Neuronal stem cell (in vitro differentiated cells): ENCODE data around the gene SAMD4A.

Experiments
- DNase-seq: peaks from one replicate; pipeline ENCODE4 v3.0.0-alpha.2; 2013; ENCODE audit warnings: low spot score
- H2AFZ ChIP-seq: one replicate; pipeline ENCODE4 v1.6.1; 2013; ENCODE audit warnings: mild to moderate bottlenecking, low read length, inconsistent platforms
- H2AK5ac ChIP-seq: 2 replicates; pipeline ENCODE4 v1.6.1; 2013; ENCODE audit warnings: low read depth, mild to moderate bottlenecking, inconsistent platforms, low read length, moderate library complexity, mixed read lengths
- H2BK120ac ChIP-seq: 2 replicates; pipeline ENCODE4 v1.6.1; 2013; ENCODE audit warnings: low read depth, mild to moderate bottlenecking, inconsistent platforms, low read length, moderate library complexity, mixed read lengths
- H2BK12ac ChIP-seq: one replicate; pipeline ENCODE4 v1.6.1; 2013; ENCODE audit warnings: low read length, inconsistent platforms
- H2BK15ac ChIP-seq: 2 replicates; pipeline ENCODE4 v1.6.1; 2013; ENCODE audit warnings: mild to moderate bottlenecking, low read length, inconsistent platforms, mixed read lengths
- H2BK5ac ChIP-seq: one replicate; pipeline ENCODE4 v1.6.1; 2013; ENCODE audit warnings: inconsistent platforms, mild to moderate bottlenecking, low read length, moderate library complexity
- H3K14ac ChIP-seq: one replicate; pipeline ENCODE4 v1.6.1; 2013; ENCODE audit warnings: low read length, inconsistent platforms
- H3K18ac ChIP-seq: 2 replicates; pipeline ENCODE4 v1.6.1; 2013; ENCODE audit warnings: low read length, inconsistent platforms
- H3K23ac ChIP-seq: 2 replicates; pipeline ENCODE4 v1.6.1; 2013; ENCODE audit warnings: low read depth, mild to moderate bottlenecking, mixed read lengths, low read length, inconsistent platforms; ENCODE audit not compliant: poor library complexity
- H3K27ac ChIP-seq: replicated peaks from 3 replicates; pipeline ENCODE4 v1.5.1; 2013; ENCODE audit warnings: low read length, inconsistent platforms
- H3K27me3 ChIP-seq, 3 experiments: 2 replicates each; pipeline ENCODE4 v1.6.1; 2013; ENCODE audit warnings: low read length in 3 of 3, mild to moderate bottlenecking in 2 of 3, inconsistent platforms in 1 of 3, low read depth in 1 of 3, mixed read lengths in 1 of 3, moderate library complexity in 1 of 3; ENCODE audit not compliant: control insufficient read depth in 3 of 3, insufficient read depth in 3 of 3
- H3K36me3 ChIP-seq, 2 donors: replicated peaks in 1 of 2; 2 replicates each; pipeline ENCODE4 v1.6.1; 2013; ENCODE audit warnings: low read length in 2 of 2; ENCODE audit not compliant: control insufficient read depth in 2 of 2, insufficient read depth in 2 of 2
- H3K4ac ChIP-seq: 2 replicates; pipeline ENCODE4 v1.6.1; 2013; ENCODE audit warnings: inconsistent platforms, mild to moderate bottlenecking, low read length, moderate library complexity
- H3K4me1 ChIP-seq, 2 donors: 1 replicate in 1 of 2; 2 replicates in 1 of 2; pipeline ENCODE4 v1.6.1; 2013; ENCODE audit warnings: low read length in 2 of 2, low read depth in 1 of 2; ENCODE audit not compliant: control insufficient read depth in 2 of 2, insufficient read depth in 1 of 2
- H3K4me2 ChIP-seq: one replicate; pipeline ENCODE4 v1.6.1; 2013; ENCODE audit warnings: mild to moderate bottlenecking, low read length, inconsistent platforms; ENCODE audit not compliant: insufficient read depth, poor library complexity, severe bottlenecking
- H3K4me3 ChIP-seq, 2 donors: 2 replicates each; pipeline ENCODE4 v1.5.1; 2013; ENCODE audit warnings: low read length in 2 of 2, mild to moderate bottlenecking in 2 of 2, inconsistent platforms in 1 of 2, moderate library complexity in 1 of 2
- H3K79me1 ChIP-seq: one replicate; pipeline ENCODE4 v1.6.1; 2013; ENCODE audit warnings: low read depth, mild to moderate bottlenecking, inconsistent platforms, low read length, moderate library complexity
- H3K9ac ChIP-seq: one replicate; pipeline ENCODE4 v1.6.1; 2013; ENCODE audit warnings: mild to moderate bottlenecking, low read depth, low read length, inconsistent platforms; ENCODE audit not compliant: poor library complexity
- H3K9me3 ChIP-seq, 2 donors: replicated peaks in 1 of 2; 2 replicates each; pipeline versions ENCODE3 to v1.6.1; 2013; ENCODE audit warnings: low read length in 2 of 2, mild to moderate bottlenecking in 2 of 2, inconsistent platforms in 1 of 2, low read depth in 1 of 2, mixed read lengths in 1 of 2, moderate library complexity in 1 of 2; ENCODE audit not compliant: control insufficient read depth in 2 of 2, insufficient read depth in 1 of 2
- H4K8ac ChIP-seq: one replicate; pipeline ENCODE4 v1.6.1; 2013; ENCODE audit warnings: low read depth, mild to moderate bottlenecking, inconsistent platforms, low read length, moderate library complexity
- H4K91ac ChIP-seq: one replicate; pipeline ENCODE4 v1.6.1; 2013; ENCODE audit warnings: low read length, low read depth, mild to moderate bottlenecking, inconsistent platforms; ENCODE audit not compliant: poor library complexity
- WGBS, 2 donors: extraction: QIAGEN DNeasy Blood & Tissue Kit; methylation state at CpG; one replicate each; pipeline ENCODE4 v1.1.7; 2013; ENCODE audit warnings: missing lambda C conversion rate in 2 of 2, mixed read lengths in 1 of 2; ENCODE audit not compliant: insufficient read length in 2 of 2, insufficient replicate concordance in 1 of 2; ENCODE audit errors: extremely low coverage in 2 of 2; 5-methylcytosine and 5-hydroxymethylcytosine counted together

SAMD4A gene

DNA sequence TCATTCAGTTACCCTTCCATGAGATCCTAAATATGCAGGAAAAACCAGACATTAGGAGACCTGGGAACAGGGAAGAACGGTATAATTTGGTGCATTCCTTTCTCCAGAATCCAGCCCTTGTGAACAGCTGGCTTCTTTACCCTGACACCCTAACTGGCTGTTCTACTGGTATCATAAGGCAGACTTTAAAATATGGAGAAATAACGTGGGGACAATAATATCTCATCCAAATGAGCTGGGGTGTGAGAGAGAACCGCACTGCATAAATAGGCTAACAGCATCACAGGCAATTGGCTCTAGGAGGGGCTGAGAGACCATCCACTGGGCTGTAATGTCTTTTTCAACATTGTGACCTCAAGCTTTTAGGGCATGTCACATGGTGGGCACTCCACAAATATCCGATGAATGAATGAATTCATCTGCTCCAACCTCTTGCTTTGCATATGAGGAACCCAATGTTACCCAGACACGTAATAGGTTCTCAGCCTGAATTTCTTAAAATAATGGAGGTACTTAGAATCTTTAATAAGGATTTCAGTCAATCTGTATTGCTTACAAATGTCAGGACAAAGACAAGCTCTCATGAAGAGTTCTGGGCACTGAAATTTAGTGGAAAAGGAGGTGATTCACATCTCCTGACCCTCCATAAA lies 157.9 kb downstream of the SAMD4A start:
- Histone ChIP-seq H3K27ac (no peak overlapping the region), H3K14ac (no peak overlapping the region), H4K8ac (no peak overlapping the region), H4K91ac (no peak overlapping the region), H2BK12ac (no peak overlapping the region), H2BK120ac (no peak overlapping the region), H2AK5ac (no peak overlapping the region), H3K36me3 (no peaks in the 10 kb centered on the region), H3K18ac (no peak overlapping the region), H3K9ac (no peak overlapping the region), H3K4me3 (no peak overlapping the region), H3K23ac (no peak overlapping the region), H2AFZ (no peak overlapping the region), H3K9me3 (no peaks in the 10 kb centered on the region), H2BK5ac (no peak overlapping the region), H3K79me1 (no peaks in the 10 kb centered on the region), H3K4me2 (no peak overlapping the region), H2BK15ac (no peak overlapping the region), H3K4me1 (peaks cover 6 to 8% of the 10 kb centered on the region in 2 donors), H3K27me3 (no peaks in the 10 kb centered on the region), H3K4ac (no peak overlapping the region)
- no CpG with 5 or more reads among the region's 5 CpGs for WGBS, 2 donors
- no peak for DNase-seq

DNA sequence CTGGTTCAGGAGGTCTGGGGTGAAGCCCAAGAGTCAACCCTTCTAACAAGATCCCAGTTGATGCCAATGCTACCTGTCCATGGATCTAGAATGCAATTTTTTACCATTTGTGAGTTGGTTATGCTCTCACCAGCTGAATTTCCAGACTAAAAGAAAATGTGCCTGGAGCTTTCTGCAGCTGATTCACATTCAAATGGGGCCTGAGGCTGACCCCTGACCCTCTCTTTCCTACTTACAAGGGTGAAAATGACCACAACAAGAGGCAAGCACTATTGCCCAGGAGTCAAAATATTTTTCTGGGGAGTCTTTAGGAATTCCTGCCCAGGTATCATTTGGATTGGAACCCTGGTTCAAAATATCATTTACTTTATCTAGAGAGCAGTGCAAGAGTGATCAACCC lies 159.1 kb downstream of the SAMD4A start:
- H2AFZ ChIP-seq = no peak overlapping the region
- no peaks in the 10 kb centered on the region for H3K79me1 ChIP-seq
- H3K4me2 ChIP-seq = no peak overlapping the region
- no peak overlapping the region for H3K4me3 ChIP-seq
- no peaks in the 10 kb centered on the region for H3K9me3 ChIP-seq
- peaks cover 6 to 9% of the 10 kb centered on the region in 2 donors for H3K4me1 ChIP-seq
- no peak overlapping the region for H2AK5ac ChIP-seq
- no peak overlapping the region for H3K14ac ChIP-seq
- H2BK12ac ChIP-seq = no peak overlapping the region
- H4K8ac ChIP-seq = no peak overlapping the region
- H3K4ac ChIP-seq = no peak overlapping the region
- no peak for DNase-seq
- no peak overlapping the region for H2BK120ac ChIP-seq
- no peak overlapping the region for H3K23ac ChIP-seq
- no peak overlapping the region for H3K18ac ChIP-seq
- no peak overlapping the region for H3K9ac ChIP-seq
- H3K27ac ChIP-seq = no peak overlapping the region
- no peaks in the 10 kb centered on the region for H3K27me3 ChIP-seq
- H3K36me3 ChIP-seq = no peaks in the 10 kb centered on the region
- H4K91ac ChIP-seq = no peak overlapping the region
- H2BK15ac ChIP-seq = no peak overlapping the region
- no peak overlapping the region for H2BK5ac ChIP-seq

DNA sequence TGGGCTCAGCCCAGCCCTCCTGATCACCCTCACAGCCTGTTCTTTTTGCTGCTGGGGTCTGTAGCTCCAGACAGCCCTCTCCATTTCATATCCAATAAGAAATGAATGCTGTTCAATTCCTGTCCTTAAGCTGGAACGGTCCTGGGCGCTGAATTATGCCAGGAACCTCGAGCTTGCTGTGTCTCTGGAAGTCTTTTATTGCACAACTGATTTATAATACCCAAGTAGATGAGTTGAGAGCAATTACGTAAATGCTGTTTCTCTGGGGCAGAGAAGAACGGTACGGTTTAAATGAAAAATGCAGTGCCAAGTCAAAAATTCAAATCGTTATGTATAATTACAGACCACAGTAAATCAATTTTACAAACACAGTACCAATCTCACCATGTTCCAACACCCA lies 161.0 kb downstream of the SAMD4A start:
- H3K23ac ChIP-seq = no peak overlapping the region
- H3K36me3 ChIP-seq = no peaks in the 10 kb centered on the region
- DNase-seq = no peak
- H3K18ac ChIP-seq = no peak overlapping the region
- H3K9ac ChIP-seq = no peak overlapping the region
- no peak overlapping the region for H2BK12ac ChIP-seq
- no peak overlapping the region for H2BK15ac ChIP-seq
- H2BK5ac ChIP-seq = no peak overlapping the region
- peaks cover 6 to 9% of the 10 kb centered on the region in 2 donors for H3K4me1 ChIP-seq
- no peak overlapping the region for H4K8ac ChIP-seq
- H4K91ac ChIP-seq = no peak overlapping the region
- H3K4me2 ChIP-seq = no peak overlapping the region
- no peaks in the 10 kb centered on the region for H3K9me3 ChIP-seq
- no peak overlapping the region for H3K14ac ChIP-seq
- no peak overlapping the region for H2AK5ac ChIP-seq
- no peak overlapping the region for H2AFZ ChIP-seq
- no peak overlapping the region for H3K27ac ChIP-seq
- no peak overlapping the region for H3K4ac ChIP-seq
- H3K4me3 ChIP-seq = no peak overlapping the region
- WGBS, 2 donors = no CpG with 5 or more reads among the region's 7 CpGs
- H2BK120ac ChIP-seq = no peak overlapping the region
- H3K27me3 ChIP-seq = no peaks in the 10 kb centered on the region
- no peaks in the 10 kb centered on the region for H3K79me1 ChIP-seq

DNA sequence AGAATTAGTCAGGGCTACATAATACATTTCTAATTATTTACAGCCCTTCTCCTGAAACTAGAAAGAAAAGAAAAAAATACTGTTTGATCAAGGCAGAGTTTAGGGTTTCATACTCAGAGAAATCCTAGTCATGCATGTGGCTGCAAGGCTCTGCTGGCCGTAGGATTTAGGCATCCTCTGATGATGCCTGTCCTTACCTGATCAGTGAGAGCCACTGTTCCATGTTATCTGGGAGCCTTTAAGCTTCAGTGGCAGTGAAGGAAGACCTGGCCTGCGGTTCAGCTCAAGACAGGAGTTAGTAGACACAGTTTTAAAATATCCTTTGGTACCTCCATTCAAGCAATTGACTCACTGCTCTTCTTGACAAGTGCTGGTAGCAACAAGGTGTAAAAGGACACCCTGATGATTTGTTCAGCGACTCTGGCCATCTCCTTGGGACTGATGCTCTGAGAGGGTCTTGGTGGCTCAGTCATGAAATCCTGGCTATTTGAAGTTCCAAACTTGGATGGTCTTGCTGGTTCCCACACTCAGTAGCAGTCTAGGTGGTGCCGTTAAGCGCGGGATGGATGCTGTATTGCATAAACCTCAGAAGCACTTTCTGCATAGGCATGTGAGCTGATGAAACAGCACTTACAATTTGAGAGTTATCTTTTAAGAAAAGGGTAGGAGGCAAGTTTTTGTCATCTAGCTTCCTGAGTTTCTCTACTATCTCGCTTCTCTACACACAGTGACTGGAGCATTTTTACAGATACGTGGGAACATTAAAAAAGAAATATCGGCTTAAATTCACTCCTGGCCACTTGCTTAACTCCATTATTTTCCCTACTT lies 162.0 kb downstream of the SAMD4A start:
- H4K91ac ChIP-seq = no peak overlapping the region
- H3K9me3 ChIP-seq = no peaks in the 10 kb centered on the region
- no CpG with 5 or more reads among the region's 9 CpGs for WGBS, 2 donors
- H3K18ac ChIP-seq = no peak overlapping the region
- no peak overlapping the region for H2AFZ ChIP-seq
- H3K23ac ChIP-seq = no peak overlapping the region
- H2AK5ac ChIP-seq = no peak overlapping the region
- no peak overlapping the region for H3K4me3 ChIP-seq
- DNase-seq = no peak
- no peak overlapping the region for H3K4me2 ChIP-seq
- no peaks in the 10 kb centered on the region for H3K27me3 ChIP-seq
- no peak overlapping the region for H2BK15ac ChIP-seq
- no peak overlapping the region for H3K27ac ChIP-seq
- no peak overlapping the region for H3K9ac ChIP-seq
- H3K36me3 ChIP-seq = no peaks in the 10 kb centered on the region
- H2BK120ac ChIP-seq = no peak overlapping the region
- H2BK5ac ChIP-seq = no peak overlapping the region
- H4K8ac ChIP-seq = no peak overlapping the region
- H2BK12ac ChIP-seq = no peak overlapping the region
- H3K79me1 ChIP-seq = no peaks in the 10 kb centered on the region
- peaks cover 6 to 9% of the 10 kb centered on the region in 2 donors for H3K4me1 ChIP-seq
- H3K14ac ChIP-seq = no peak overlapping the region
- H3K4ac ChIP-seq = no peak overlapping the region
